Adrenal gland (tissue), 19 donors: Measurements from ENCODE around the gene HNRNPK. TPM values are rescaled to one million over a fixed set of nuclear protein-coding genes. Genes with fewer than 3 reads are reported as not detected.
A peak's percentile ranks its signal among the peaks of the same experiment; 100 is the strongest.

Experiments used
- DNase-seq, 7 donors: peaks; one replicate each; pipeline ENCODE4 v3.0.0-alpha.2; 2019 to 2020
- H3K27ac ChIP-seq, 5 donors: fragments of 200-600 bp; sonication (generic) in 4 of 5; 1 replicate in 3 of 5; 2 replicates in 2 of 5; pipeline versions ENCODE4 v1.5.1 to v1.8.0; 2016 to 2020; ENCODE audit warnings: mild to moderate bottlenecking in 1 of 5
- H3K27me3 ChIP-seq: fragments of 200-600 bp; 2 replicates; pipeline ENCODE4 v1.8.0; 2021
- H3K36me3 ChIP-seq, 2 donors: fragments of 200-600 bp; replicated peaks in 1 of 2; 1 replicate in 1 of 2; 2 replicates in 1 of 2; pipeline versions ENCODE4 v1.5.1 to v1.8.0; 2018 to 2022
- H3K4me1 ChIP-seq, 2 donors: fragments of 200-600 bp; replicated peaks in 1 of 2; 1 replicate in 1 of 2; 2 replicates in 1 of 2; pipeline versions ENCODE4 v1.5.1 to v1.8.0; 2018 to 2021
- H3K4me3 ChIP-seq, 4 donors: fragments of 200-600 bp; sonication (generic) in 3 of 4; one replicate each; pipeline ENCODE4 v1.5.1; 2016 to 2018
- H3K9me3 ChIP-seq, 3 donors: fragments of 200-600 bp; sonication (generic) in 1 of 3; replicated peaks in 1 of 3; 1 replicate in 2 of 3; 2 replicates in 1 of 3; pipeline versions ENCODE4 v1.5.1 to v1.8.0; 2016 to 2021
- CTCF ChIP-seq, 6 experiments: fragments of 450-650 bp in 4 of 6; fragments of 200-600 bp in 2 of 6; sonication (generic) in 1 of 6; IDR thresholded peaks; 1 replicate in 5 of 6; 2 replicates in 1 of 6; pipeline versions ENCODE4 v1.5.1 to v1.8.0; 2016 to 2021; ENCODE audit warnings: antibody characterized with exemption in 6 of 6, mild to moderate bottlenecking in 2 of 6, moderate library complexity in 1 of 6
- POLR2A ChIP-seq, 2 donors: fragments of 450-650 bp; IDR thresholded peaks; one replicate each; pipeline ENCODE4 v1.6.1; 2017; ENCODE audit warnings: antibody characterized with exemption in 2 of 2, mild to moderate bottlenecking in 2 of 2, moderate library complexity in 1 of 2
- WGBS, 4 donors: extraction: QIAGEN DNeasy Blood & Tissue Kit in 2 of 4; methylation state at CpG; one replicate each; pipeline versions ENCODE4 v1.1.5 to v1.1.7; 2013 to 2017; 5-methylcytosine and 5-hydroxymethylcytosine counted together
- intact Hi-C, 2 donors: fragments of 100-400 bp; cut with DNase I; formaldehyde crosslinking; loops; one replicate each; pipeline versions ENCODE4 v1.14.1 to v1.15.0; 2022 to 2023
- long read RNA-seq, 10 donors: library from polyadenylated mRNA in 3 of 10; unstranded in 2 of 10; stranded (forward) in 1 of 10; transcript quantifications; one replicate each; pipeline ENCODE4 v2.0.0 and lab custom pipeline, GENCODE V29; 2021 to 2026
- polyA plus RNA-seq, 3 donors: library from polyadenylated mRNA; stranded (reverse); fragments of 200-250 nt in 2 of 3; fragments of 350-450 nt in 1 of 3; fragmentation: Illumina TruSeq in 1 of 3; extraction: RNeasy Lipid Tissue Mini Kit (QIAGEN cat#74804) in 1 of 3; gene quantifications; one replicate each; pipeline ENCODE4 v1.2.3, GENCODE V29; 2013 to 2014
- total RNA-seq, 9 donors: library from RNA; depleted of rRNA in 4 of 9; stranded (reverse); fragments of >200 nt in 4 of 9; fragments of 120-200 nt in 1 of 9; fragmentation: NEBNext Ultra II Directional in 1 of 9; extraction: Animal tissue kit (Norgen Biotek cat#: 25700) in 1 of 9; gene quantifications; one replicate each; pipeline versions ENCODE4 v1.1.0 to v1.2.4, GENCODE V29; 2013 to 2023
- donor health status: healthy with polysubstance abuse.
- donor health status: Bipolar disorder and iron deficiency.
- donor health status: DM: yes; HTN: yes; CAD: no.
- donor health status: DM: no; HTN: no; CAD: no.
- donor health status: DM: no; HTN: no; CAD: no.
- donor health status: DM: yes; HTN: yes; CAD: no.

Gene HNRNPK
- total RNA-seq, result 100 to 1,000 TPM; 371 to 544 (median 482) TPM
- 100 to 1,000 TPM; 172 to 866 (median 228) TPM for polyA plus RNA-seq
- long read RNA-seq, donor 1, partial matches to known transcripts, result 148 of 199 reads
- long read RNA-seq, donor 1, other reads (novel, unspliced or antisense), result 44 of 199 reads
- long read RNA-seq, donor 2, partial matches to known transcripts, result 50 of 117 reads
- long read RNA-seq, donor 2, other reads (novel, unspliced or antisense), result 63 of 117 reads
- long read RNA-seq, donor 3, partial matches to known transcripts, result 38 of 102 reads
- long read RNA-seq, donor 3, other reads (novel, unspliced or antisense), result 61 of 102 reads
- long read RNA-seq, donor 4, partial matches to known transcripts, result 14 of 194 reads
- long read RNA-seq, donor 4, other reads (novel, unspliced or antisense), result 180 of 194 reads
- long read RNA-seq, donor 5, partial matches to known transcripts, result 23 of 785 reads
- long read RNA-seq, donor 5, other reads (novel, unspliced or antisense), result 761 of 785 reads
- long read RNA-seq, donor 6, partial matches to known transcripts, result 8 of 190 reads
- long read RNA-seq, donor 6, other reads (novel, unspliced or antisense), result 180 of 190 reads
- long read RNA-seq, donor 7, transcript HNRNPK-211 (2 exons, 868 nt), result major isoform, 6 of 65 reads
- long read RNA-seq, donor 7, partial matches to known transcripts, result 38 of 65 reads
- long read RNA-seq, donor 7, other reads (novel, unspliced or antisense), result 17 of 65 reads
- long read RNA-seq, donor 8, transcript HNRNPK-209 (5 exons, 900 nt), result major isoform, 7 of 252 reads
- long read RNA-seq, donor 8, partial matches to known transcripts, result 145 of 252 reads
- long read RNA-seq, donor 8, other reads (novel, unspliced or antisense), result 96 of 252 reads
- long read RNA-seq, donor 9, transcript HNRNPK-209 (5 exons, 900 nt), result major isoform, 6 of 97 reads
- long read RNA-seq, donor 9, partial matches to known transcripts, result 25 of 97 reads
- long read RNA-seq, donor 9, other reads (novel, unspliced or antisense), result 63 of 97 reads
- long read RNA-seq, donor 10, partial matches to known transcripts, result 5 of 48 reads
- long read RNA-seq, donor 10, other reads (novel, unspliced or antisense), result 43 of 48 reads

- peak in 1 of 2 donors; percentile 2 for TF ChIP-seq POLR2A (IDR thresholded peaks at IDR 0.05)
- no peak for TF ChIP-seq CTCF (IDR thresholded peaks at IDR 0.05)
- H3K36me3 ChIP-seq, result peaks cover 0 to 27% of the 10 kb centered on the region in 2 donors
- 0% methylated on average over 11 to 57 of the region's 57 CpGs for WGBS, 4 donors
- intact Hi-C loops, result no loop called here
- H3K27me3 ChIP-seq, result no peaks in the 10 kb centered on the region
- peaks cover 18 to 53% of the 10 kb centered on the region in 2 donors for H3K4me1 ChIP-seq
- peak; percentile 98 to 100 (median 99) for DNase-seq
- H3K9me3 ChIP-seq, result no peaks in the 10 kb centered on the region
- H3K4me3 ChIP-seq, result peak within 1 kb of the TSS; percentile 68 to 100 (median 97)
- peak within 1 kb of the TSS; percentile 98 to 100 (median 99) for H3K27ac ChIP-seq
Measured at GRCh38 chr9:83979812-83980394, at the start of gene HNRNPK. TSS of gene HNRNPK (minus strand) at chr9:83980215. CDS start at chr9:83978252, 1,963 bp downstream.

- DNase-seq, result no peak
- no peaks in the 10 kb centered on the region for H3K9me3 ChIP-seq
- no peak overlapping the region for H3K27ac ChIP-seq
- intact Hi-C loops, result no loop called here
- no peaks in the 10 kb centered on the region for H3K27me3 ChIP-seq
- H3K4me3 ChIP-seq, result no peak overlapping the region
- WGBS, 4 donors, result 83 to 95% (median 89%) methylated on average over 4 of the region's 4 CpGs
- H3K4me1 ChIP-seq, result no peaks in the 10 kb centered on the region
- no peaks in the 10 kb centered on the region for H3K36me3 ChIP-seq
- TF ChIP-seq CTCF (IDR thresholded peaks at IDR 0.05) (no peak), POLR2A (IDR thresholded peaks at IDR 0.05) (no peak)
Measured at GRCh38 chr9:84027201-84027600, 47.2 kb upstream of the HNRNPK start.

GRCh38 chr9:84024041-84024575 lies 44.1 kb upstream of the HNRNPK start:
- TF ChIP-seq CTCF (IDR thresholded peaks at IDR 0.05), result no peak
- no peak for TF ChIP-seq POLR2A (IDR thresholded peaks at IDR 0.05)
- WGBS, 4 donors, result 63 to 98% (median 84%) methylated on average over 4 of the region's 4 CpGs
- intact Hi-C loops, result no loop called here

More at GRCh38 chr9:84024041-84024575, 44.1 kb upstream of the HNRNPK start:
- no peak for DNase-seq
- no peaks in the 10 kb centered on the region for H3K4me1 ChIP-seq
- no peak overlapping the region for H3K27ac ChIP-seq
- no peaks in the 10 kb centered on the region for H3K9me3 ChIP-seq
- no peak overlapping the region for H3K4me3 ChIP-seq
- no peaks in the 10 kb centered on the region for H3K27me3 ChIP-seq
- H3K36me3 ChIP-seq, result no peaks in the 10 kb centered on the region
